ENCODE data around the gene PAK2. TPM values are rescaled to one million over a fixed set of nuclear protein-coding genes. Genes with fewer than 3 reads are reported as not detected.

Gene PAK2
- total and polyA plus RNA-seq, 12 donors: 14.5 to 62.2 (median 50.4) TPM

DNA sequence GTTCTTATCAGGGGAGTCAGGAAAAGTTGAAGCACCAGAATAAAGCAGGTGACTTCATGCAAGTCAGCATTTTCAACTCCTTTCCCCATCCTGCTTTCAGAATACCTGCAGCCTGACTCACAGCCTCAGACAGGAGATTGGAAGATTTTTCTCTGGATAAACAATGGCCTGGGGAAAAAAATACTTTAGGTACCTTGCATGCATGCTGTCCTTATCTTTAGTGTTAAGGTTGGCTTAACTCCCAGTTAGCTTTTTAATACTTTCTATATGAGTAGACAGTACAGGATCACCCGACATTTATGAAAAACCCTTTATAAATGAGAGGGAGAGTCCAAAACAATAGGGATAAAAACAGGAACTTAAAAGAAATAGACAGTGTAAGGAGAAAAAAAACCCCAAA, 53.6 kb downstream of the PAK2 start:
- WGBS, 2 donors: 47 to 65% methylated on average over 1 of the region's 1 CpG
- intact Hi-C loops (cut with DNase I): no loop called here
- ATAC-seq: peak in 2 of 8 donors; percentile 11 to 42

DNA sequence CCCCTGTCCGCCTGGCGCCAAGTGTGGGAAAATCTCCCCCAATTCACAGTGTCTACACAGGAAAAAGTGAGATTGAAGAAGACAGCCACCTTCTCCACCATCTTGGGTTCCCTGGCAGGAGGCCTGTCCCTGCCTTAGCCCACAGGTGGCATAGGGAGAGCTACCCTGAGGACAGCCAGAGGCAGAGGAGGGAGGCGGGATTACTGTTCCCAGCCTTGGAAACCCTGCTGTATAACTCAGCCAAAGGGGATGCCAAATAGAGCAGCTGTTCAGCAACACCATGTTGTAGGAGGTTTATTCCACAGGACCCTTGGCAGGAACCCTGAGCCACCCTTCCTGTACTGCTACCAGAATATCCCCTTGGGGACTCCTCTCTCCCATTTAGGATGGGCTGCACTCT, 54.8 kb downstream of the PAK2 start:
- intact Hi-C loops (cut with DNase I): no loop called here
- Histone ChIP-seq H3K27ac (no peak overlapping the region), H3K9me3 (no peaks in the 10 kb centered on the region), H3K4me1 (peaks cover 0 to 22% (median 6%) of the 10 kb centered on the region in 9 donors), H3K36me3 (peaks cover 0 to 32% (median 0%) of the 10 kb centered on the region in 9 donors), H3K27me3 (no peaks in the 10 kb centered on the region), H3K4me3 (no peak overlapping the region)
- TF ChIP-seq, protein P1, sequence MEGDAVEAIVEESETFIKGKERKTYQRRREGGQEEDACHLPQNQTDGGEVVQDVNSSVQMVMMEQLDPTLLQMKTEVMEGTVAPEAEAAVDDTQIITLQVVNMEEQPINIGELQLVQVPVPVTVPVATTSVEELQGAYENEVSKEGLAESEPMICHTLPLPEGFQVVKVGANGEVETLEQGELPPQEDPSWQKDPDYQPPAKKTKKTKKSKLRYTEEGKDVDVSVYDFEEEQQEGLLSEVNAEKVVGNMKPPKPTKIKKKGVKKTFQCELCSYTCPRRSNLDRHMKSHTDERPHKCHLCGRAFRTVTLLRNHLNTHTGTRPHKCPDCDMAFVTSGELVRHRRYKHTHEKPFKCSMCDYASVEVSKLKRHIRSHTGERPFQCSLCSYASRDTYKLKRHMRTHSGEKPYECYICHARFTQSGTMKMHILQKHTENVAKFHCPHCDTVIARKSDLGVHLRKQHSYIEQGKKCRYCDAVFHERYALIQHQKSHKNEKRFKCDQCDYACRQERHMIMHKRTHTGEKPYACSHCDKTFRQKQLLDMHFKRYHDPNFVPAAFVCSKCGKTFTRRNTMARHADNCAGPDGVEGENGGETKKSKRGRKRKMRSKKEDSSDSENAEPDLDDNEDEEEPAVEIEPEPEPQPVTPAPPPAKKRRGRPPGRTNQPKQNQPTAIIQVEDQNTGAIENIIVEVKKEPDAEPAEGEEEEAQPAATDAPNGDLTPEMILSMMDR (IDR thresholded peaks at IDR 0.05): no peak
- ATAC-seq (no peak), DNase-seq (no peak)
- WGBS, 2 donors: 97 to 98% methylated on average over 3 of the region's 3 CpGs

More for the DNA sequence above, 53.6 kb downstream of the PAK2 start:
- Histone ChIP-seq H3K27ac (no peak overlapping the region), H3K4me3 (no peak overlapping the region), H3K4me1 (peaks cover 0 to 22% (median 6%) of the 10 kb centered on the region in 9 donors), H3K9me3 (no peaks in the 10 kb centered on the region), H3K36me3 (peaks cover 0 to 32% (median 0%) of the 10 kb centered on the region in 9 donors), H3K27me3 (no peaks in the 10 kb centered on the region)
- TF ChIP-seq, protein P1 (IDR thresholded peaks at IDR 0.05): no peak
- no peak for DNase-seq

DNA sequence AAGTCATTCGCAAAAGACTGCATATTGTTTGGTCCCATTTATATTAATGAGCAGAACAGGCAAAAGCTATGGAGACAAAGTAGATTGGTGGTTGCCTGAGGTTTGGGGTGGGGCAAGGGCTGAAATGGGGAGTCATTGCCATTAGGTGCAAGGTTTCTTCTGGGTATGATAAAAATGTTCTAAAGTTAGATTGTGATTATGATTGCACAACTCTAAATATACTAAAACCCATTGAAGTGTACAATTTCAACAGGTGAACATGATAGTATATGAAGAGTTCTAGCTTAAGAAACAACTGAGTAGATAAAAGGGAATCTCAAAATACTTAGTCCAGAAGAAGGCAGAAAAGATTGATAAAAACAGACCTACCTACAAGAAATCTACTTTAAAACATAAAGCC, 56.7 kb downstream of the PAK2 start:
- 97 to 98% methylated on average over 1 of the region's 1 CpG for WGBS, 2 donors
- no peak for ATAC-seq
- intact Hi-C loops (cut with DNase I): no loop called here
- H3K27me3 ChIP-seq: no peaks in the 10 kb centered on the region
- H3K36me3 ChIP-seq: peaks cover 0 to 42% (median 0%) of the 10 kb centered on the region in 9 donors
- no peak overlapping the region for H3K4me3 ChIP-seq
- H3K9me3 ChIP-seq: no peaks in the 10 kb centered on the region
- TF ChIP-seq, protein P1 (IDR thresholded peaks at IDR 0.05): no peak
- DNase-seq: no peak
- peaks cover 0 to 14% (median 6%) of the 10 kb centered on the region in 9 donors for H3K4me1 ChIP-seq
- no peak overlapping the region for H3K27ac ChIP-seq

DNA sequence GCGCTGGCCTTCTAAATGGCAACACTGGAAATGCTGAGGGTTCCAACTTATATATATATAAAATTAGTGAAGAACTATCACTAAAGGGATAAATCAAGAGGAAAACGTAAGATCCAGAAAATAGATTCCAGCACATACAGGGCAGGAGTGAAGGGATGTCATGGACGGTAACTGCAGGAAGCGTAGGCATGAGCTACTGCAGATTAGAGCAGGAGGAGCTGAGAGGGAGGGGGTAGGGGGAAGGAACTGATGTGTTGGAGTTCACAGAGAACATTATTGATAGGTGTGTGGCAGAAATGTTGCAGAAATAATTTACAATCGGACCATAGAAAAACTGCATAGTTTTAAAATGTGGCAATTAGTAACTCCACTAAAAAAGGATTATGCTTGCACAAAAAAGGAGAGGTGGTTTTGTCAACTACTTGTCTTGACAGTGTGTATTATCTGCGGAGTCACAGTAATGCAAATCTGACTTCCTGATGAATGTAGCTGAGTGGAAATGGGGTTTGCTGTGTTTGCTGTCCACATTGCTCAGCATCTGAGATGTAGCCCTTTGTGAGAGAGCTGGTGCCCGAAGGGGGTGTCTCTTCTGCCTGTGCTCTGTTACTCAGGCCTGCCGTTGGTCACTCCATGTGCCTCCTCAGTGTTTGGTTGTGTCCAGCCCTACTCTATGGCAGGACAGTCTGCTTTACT, 61.2 kb downstream of the PAK2 start:
- H3K27ac ChIP-seq: no peak overlapping the region
- intact Hi-C loops (cut with DNase I): no loop called here
- WGBS, 2 donors: 89 to 91% methylated on average over 8 of the region's 8 CpGs
- H3K4me3 ChIP-seq: no peak overlapping the region
- DNase-seq (no peak), ATAC-seq (no peak)
- no peaks in the 10 kb centered on the region for H3K27me3 ChIP-seq
- H3K9me3 ChIP-seq: no peaks in the 10 kb centered on the region
- no peaks in the 10 kb centered on the region for H3K4me1 ChIP-seq
- peaks cover 0 to 66% (median 19%) of the 10 kb centered on the region in 9 donors for H3K36me3 ChIP-seq
- TF ChIP-seq, protein P1 (IDR thresholded peaks at IDR 0.05): no peak

All from heart right ventricle (tissue), 16 donors.